ENCODE results near the gene OBP2B.
A peak's percentile ranks its signal among the peaks of the same experiment; 100 is the strongest.
"Not testable (repeated sequence)": the region's sequence is repeated elsewhere in the genome, so short reads cannot be mapped to it uniquely, and the experiment has no call there.

Gene OBP2B, protein sequence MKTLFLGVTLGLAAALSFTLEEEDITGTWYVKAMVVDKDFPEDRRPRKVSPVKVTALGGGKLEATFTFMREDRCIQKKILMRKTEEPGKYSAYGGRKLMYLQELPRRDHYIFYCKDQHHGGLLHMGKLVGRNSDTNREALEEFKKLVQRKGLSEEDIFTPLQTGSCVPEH

DNA sequence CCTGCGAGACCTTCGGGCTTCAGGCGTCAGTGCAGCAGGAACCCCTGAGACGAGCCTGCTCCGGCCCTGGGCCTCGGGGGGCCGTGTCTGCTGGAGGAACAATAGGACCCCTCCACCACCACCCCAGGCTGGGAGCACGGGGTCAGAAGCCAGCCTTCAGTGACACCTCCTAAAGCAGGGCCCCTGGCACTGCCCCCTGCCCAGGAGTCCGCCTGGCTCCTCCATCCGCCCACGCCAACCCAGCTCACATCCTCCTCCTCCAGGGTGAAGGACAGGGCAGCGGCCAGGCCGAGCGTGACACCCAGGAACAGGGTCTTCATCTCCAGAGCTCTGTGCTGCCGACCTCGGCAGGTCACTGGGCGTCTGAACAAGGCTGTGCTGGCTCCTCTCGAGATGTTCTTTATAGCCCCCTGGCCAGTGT, at the start of gene OBP2B:
TSS of gene OBP2B (minus strand) at position 371 of the 421 bp plus-strand sequence. CDS start at position 320, 51 bp downstream.
- not testable (repeated sequence) for DNase-seq (ENCODE audit: low spot score)

DNA sequence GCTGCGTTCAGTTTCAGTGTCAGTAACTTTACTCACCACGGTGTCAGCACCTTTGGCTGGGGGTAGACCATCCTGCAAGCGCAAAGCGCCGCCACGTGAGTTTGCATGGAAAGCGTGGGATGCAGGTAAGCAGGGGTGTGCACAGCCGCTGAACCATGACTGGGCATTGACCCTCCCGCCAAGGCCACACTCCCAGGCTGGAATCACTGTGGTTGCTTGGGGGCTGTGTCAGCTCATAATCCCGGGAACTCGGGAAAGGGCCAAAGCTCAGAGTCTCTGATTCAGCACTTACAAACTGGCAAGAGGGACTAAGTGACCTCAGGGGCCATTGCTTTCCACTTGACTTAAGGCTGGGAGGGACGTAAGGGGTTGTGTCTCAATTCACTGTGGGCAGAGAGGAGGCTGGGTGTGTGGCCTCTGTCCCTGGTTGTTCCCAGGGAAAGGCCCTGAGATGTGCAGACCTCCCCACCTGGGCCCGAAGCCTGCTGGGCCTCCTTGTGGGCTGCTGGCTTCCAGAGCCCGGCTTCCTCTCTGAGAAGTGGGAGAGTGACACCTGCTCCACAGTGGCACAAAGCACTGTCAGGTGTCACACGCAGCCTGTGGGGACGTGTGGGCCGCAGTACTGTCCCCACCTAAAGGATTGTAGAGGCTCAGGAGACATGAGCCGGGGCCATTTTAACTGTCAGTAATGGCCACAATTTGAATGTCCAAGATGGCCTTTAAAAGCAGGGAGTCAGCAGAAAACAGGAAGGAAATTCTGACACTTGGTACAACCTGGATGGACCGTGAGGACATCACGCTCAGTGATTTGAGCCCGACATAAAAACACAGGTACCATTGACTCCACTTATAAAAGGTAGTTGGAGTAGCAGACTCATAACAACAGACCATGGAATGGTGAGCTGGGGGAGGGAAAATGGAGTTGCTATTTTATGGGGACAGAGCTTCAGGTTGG, 49.3 kb upstream of the OBP2B start:
- peak; percentile 81 for DNase-seq (ENCODE audit: low spot score)

DNA sequence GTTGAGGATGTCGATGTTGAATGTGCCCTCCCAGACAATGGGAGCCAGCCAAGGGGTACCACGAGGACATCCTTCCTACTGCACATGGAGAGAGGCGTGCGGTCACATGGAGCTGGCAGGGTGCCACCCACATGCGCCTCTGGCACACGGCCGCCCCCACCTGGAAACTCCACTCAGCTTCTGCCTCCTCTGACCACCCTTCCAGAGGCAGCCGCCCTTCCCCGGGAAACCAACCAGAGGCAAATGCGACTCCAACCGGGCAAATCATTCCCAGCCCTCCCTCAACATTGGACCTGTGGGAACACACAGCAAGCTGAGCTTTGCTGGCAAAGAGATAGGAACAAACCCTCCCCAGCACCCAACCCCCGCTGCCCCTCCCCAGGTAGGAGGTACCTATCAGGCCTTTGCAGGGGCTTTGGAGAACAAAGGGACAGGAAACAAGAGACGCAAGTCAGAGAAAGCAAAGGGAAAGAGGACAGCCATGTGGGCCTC, 48.5 kb upstream of the OBP2B start:
- DNase-seq (ENCODE audit: low spot score) = peak; percentile 48

DNA sequence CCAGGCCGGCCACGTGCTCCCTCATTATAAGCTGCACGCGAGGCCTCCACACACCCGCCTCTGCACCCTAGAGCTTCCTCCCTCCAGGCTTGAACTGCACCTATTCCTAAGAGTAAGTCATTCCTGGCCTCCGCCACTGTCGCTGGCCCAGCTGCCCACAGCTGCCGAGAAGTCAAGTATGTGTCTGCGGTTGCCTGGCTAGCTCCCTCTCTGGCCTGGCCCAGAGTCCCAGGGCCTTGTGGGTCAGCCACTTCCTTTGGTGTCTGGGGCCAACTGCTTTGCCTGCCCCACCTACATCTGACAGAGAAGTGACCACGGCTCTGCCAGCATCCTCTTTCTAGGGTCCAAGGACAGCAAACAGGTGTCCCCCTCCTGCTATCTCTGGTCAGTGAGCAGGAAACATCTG, 47.6 kb upstream of the OBP2B start:
- no peak for DNase-seq (ENCODE audit: low spot score)

DNA sequence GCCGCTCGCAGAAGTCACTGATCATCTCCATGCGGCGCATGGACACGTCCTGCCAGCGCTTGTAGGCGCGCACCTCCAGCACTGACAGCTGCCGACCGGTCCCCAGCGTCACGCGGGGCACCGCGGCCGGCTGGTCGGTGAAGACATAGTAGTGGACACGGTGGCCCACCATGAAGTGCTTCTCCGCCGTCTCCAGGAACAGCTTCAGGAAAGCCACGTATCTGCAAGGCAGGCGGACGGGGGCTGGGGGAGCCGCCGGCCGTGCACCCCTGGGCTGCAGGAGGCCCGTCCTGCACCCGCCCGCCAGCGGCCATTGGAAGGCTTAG, 47.0 kb upstream of the OBP2B start:
- DNase-seq (ENCODE audit: low spot score) = no peak

DNA sequence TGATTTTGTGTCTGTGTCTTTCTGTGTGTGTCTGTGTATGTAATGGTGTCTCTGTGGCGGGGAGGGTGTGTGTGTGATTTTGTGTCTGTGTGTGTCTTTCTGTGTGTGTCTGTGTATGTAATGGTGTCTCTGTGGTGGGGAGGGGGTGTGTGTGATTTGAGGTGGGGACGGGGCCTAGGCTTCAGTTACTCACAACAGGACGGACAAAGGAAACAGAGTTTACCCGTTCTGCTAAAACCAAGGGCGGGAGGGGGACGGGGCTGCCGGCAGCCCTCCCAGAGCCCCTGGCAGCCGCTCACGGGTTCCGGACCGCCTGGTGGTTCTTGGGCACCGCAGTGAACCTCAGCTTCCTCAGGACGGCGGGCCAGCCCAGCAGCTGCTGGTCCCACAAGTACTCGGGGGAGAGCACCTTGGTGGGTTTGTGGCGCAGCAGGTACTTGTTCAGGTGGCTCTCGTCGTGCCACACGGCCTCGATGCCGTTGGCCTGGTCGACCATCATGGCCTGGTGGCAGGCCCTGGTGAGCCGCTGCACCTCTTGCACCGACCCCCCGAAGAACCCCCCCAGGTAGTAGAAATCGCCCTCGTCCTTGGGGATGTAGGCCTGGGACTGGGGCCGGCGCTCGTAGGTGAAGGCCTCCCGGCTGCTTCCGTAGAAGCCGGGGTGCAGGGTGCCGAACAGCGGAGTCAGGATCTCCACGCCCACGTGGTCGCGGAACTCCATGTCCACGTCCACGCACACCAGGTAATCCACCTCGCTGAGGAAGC, 46.5 kb upstream of the OBP2B start:
- DNase-seq (ENCODE audit: low spot score) = no peak

DNA sequence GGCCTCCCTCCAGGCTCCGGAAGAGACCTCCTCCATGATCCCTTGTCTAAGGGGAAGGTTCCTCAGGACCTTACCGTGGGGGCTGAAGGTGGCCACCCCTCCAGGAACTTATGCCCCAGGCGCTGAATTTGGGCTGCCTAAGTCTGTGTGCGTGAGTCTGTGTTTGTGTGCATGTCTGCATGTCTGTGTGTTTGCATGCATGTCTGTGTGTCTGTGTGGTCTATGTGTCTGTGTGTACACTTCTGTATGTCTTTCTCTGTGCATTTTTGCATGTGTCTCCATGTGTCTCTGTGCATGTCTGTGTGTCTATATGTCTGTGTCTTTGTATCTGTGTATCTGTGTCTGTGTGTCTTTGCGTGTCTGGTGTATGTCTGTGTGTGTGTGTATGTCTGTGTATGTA, 45.4 kb upstream of the OBP2B start:
- no peak for DNase-seq (ENCODE audit: low spot score)

DNA sequence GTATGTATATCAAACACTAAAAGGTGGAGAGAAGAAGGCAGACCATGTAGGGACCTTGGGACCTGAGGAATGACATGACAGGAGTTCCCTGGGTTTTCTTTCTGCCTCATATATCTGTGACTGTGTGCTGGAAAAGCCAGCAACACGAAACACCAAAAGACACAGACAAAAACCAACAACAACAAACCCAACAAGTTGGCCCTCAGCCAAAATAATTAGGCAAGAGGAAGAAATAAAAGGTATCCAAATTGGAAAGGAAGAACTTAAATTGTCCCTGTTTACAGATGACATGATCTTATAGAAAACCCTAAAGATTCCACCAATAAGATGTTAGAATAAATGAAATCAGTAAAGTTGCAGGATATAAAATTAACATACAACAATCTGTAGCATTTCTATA, 44.2 kb upstream of the OBP2B start:
- DNase-seq (ENCODE audit: low spot score) = no peak

DNA sequence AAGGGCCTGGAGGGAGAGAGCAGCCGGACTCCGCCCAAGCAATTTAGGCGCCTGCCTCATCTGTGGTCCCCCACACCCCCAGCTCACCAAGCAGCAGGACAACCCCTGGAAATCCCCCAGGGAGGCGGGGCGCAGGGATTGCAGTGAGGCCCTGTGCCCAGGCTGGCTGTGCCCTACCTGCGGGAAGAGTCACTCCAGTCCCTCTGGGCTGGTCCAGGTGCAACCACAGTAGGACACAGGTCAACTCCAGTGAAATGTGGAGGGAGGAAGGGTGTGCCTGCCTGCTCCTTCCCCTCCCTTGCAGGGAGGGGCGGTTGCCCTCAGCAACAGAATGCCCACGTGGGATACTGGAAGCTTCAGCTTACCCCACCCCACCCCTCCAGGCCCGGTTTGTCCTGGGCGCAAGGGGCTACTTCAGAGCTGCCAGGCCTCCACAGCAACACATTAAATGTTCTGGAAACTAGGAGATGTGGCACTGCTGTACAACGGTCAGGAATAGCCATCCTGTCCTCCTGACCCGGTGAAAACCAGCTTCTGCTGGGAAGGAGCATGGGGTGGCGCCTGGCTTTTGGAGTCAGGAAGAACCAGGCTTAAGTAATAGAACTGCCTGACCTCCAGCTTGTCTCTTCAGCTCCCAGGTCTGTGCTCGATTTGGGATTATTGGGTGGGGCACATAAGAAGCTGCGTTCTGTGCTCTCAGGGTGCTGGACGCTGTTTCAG, 43.4 kb upstream of the OBP2B start:
- peak; percentile 45 for DNase-seq (ENCODE audit: low spot score)

DNA sequence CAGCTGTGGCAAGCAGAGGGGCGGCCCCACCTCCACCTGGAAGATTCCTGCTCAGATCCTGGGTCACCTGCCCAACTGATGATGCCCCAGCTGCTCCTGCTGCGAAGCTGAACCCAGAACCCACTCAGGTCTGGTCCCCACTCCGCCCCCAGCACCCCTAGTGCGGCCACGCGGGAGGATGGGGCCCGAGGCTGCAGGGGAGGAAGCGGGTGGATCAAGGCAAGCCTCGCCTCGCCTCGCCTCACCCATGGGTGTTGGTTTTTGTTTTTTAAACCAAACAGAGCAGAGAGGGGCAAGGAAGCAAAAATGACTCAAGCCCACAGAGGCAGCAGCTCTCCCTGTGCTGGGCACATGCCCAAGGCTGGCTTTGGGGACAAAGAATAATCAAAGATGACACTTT, 42.7 kb upstream of the OBP2B start:
- DNase-seq (ENCODE audit: low spot score) = no peak

DNA sequence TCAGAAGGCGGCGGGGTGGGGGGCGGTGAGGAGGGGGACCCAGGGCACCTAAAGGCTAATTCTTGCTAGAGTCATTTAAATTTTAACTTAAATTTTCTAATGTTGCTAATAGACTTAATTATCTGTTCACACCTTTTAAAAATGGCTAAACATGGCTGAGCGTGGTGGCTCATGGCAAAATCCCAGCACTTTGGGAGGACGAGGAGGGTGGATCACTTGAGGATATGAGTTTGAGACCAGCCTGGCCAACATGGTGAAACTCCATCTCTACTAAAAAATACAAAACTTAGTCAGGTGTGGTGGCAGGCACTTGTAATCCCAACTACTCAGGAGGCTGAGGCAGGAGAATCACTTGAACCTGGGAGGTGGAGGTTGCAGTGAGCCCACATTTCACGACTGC, 42.2 kb upstream of the OBP2B start:
- not testable (repeated sequence) for DNase-seq (ENCODE audit: low spot score)

DNA sequence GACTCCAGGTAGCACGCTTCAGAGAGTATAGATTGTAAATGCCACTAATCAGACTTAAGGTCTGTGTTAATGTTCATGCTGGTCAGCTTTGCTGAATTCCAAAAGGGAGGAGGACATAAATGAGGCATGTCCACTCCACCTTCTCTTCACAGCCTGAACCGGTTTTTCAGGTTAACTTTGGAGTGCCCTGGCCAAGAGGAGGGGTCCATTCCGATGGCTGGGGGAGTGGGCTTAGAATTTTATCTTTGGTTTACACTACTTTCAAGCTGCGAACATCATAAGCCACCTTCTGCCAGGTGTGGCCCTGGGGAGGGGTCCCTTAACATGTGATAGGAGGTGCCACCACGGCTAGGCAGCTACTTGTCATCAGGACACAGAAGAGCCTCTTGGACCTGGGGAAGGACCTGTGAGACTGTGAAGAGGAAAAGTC, 41.7 kb upstream of the OBP2B start:
- no peak for DNase-seq (ENCODE audit: low spot score)

DNA sequence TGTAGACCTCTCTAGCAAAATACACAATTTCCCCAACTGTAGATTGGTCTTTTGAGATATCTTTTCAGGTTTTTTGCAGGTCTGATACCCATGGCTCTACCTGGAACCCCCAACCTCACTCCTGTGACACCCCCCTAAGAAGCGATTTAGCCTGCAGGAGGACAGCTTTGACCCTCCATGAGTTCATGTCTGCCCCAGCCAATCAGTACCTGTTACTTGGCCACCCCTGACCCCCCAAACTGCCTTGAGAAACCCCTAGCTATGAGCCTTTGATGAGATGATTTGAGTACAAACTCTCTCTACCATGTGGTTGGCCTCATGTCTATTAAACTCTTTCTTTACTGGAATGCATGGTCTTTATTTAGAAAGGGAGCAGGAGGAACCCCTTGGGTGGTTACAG, 40.3 kb upstream of the OBP2B start:
- no peak for DNase-seq (ENCODE audit: low spot score)

DNA sequence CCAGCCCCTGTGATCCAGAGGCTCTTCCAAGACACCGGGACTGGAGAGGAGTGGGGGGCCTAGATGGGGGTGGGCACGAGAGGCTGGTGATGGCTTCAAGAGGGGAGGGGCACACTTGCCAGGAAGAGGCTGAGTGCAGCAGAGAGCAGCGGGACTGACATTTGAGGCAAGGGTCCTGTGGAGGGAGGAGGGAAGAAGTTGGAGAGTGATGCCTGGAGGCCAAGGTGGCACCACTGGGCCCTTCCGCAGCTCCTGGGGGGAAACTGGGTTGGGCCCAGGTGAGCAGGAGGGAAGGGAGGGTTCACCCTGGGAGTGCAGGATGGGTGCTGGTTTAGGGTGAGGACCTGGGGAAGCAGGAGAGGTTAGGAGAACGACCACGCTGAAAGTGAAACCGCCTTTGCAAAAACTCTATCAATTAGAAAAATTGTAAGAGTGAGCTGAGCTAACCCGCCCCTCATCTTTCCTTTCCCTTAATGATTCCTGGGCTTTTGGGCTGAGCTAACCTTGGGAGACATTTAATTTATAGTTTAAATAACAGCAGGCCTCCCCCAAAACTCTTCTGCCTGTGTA, 39.8 kb upstream of the OBP2B start:
- no peak for DNase-seq (ENCODE audit: low spot score)

DNA sequence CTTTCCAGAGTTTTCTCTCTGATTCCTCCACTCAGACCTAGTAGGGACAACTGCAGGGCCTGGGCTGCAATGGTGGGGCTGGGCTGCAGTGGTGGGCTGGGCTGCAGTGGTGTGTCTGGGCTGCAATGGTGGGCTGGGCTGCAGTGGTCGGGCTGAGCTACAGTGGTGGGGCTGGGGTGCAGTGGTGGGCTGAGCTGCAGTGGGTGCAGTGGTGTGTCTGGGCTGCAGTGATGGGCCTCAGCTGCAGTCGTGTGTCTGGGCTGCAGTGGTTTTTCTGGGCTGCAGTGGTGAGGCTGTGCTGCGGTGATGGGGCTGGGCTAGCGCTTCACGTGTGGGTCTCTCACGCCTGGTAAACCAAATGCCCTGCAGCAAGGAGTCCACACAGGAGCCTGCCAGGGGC, 38.6 kb upstream of the OBP2B start:
- DNase-seq (ENCODE audit: low spot score) = no peak

DNA sequence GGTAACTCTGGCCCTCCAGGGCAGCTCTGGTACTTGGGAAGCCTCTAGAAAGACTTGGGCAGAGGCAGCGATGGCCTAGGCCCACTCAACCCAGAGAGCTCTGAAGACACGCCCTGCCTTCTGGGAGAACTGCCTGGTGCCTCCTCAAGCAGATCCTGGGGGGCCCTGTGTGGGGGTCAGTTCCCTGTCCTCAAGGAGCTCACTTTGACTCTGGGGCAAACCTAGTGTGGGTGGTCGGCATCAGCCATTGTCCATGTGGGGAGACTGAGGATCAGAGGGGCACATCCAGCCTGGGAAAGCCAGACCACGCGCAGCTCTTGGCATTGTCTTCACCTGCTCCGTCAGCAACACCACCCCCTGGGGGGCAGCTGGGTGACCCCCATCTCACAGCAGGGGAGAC, 37.9 kb upstream of the OBP2B start:
- no peak for DNase-seq (ENCODE audit: low spot score)

DNA sequence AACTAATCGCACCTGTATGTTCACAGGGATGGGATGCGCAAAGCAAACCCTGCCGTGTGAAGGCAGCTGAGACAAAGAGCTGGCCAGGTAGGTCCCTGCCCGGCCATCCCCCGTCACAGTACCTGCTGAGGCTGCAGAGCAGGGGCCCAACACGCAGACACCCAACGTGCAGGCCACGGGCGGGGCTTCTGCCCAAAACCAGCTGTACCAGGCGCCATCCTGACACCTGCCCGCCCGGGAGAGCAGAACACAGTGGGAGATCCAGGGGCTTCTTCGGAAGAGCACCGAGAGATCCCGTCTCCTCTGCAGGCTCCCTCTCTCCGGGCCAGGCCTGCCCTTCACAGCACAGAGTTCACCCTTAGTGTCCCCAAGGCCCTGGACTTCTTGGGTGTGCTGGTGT, 37.5 kb upstream of the OBP2B start:
- DNase-seq (ENCODE audit: low spot score) = no peak

DNA sequence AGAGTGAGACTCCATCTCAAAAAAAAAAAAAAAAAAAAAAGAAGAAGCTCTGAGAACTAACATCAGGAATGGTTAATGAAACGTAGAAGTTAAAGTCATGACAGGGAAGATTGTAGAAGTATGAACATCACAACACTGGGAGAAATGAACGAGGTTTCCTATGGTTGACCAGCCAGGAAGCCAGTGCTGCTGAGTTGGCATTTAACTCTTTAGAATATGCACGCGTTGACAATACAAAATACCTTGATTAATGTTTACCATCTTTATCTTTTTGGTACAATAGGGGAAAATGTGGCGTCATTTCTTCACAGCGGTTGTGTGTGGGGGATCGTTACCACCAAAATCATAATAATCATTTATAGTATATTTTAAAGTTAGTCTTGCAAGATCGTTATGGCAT, 33.9 kb upstream of the OBP2B start:
- no peak for DNase-seq (ENCODE audit: low spot score)

DNA sequence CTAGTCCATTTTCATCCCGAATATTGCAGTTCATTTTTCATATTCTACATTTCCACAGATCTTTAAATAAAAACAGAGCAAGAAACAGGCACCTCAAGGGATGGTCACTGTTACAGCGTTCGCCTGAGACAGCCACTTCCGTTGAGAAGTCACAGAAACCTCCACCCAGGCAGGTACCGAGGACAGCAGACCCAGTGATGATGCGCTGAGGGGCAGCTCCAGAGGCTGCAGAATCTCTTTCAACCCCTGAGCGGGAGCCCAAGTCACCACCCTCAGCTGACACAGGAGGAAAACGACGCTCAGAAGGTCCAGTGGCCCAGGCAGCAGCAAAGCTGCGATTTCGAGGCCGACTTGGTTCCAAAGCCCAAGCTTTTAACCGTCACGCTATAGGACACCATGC, 33.2 kb upstream of the OBP2B start:
- DNase-seq (ENCODE audit: low spot score) = no peak

DNA sequence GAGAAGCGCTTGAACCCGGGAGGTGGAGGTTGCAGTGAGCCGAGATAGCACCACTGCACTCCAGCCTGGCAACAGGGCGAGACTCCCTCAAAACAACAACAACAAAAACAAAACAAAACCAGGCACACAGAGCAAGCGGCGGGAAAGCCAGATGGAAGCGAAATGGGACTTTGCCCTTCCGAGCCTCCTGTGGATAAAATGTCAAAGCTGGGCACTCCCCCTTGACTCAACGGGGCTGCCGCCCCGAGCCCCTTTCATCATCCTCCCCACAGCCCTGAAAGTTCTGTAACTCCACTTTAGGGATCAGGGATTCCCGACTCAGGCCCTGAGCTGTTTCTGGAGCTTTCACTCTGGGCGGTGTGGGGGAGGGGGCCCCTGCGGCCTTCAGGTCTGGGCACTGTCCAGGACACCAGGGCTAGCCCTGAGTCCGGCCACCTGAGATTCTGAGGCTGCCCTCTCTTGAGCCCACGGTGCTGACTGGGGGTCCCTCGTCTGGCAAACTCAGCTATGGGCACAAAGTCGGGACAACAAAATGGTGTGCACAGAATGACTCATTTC, 30.6 kb upstream of the OBP2B start:
- no peak for DNase-seq (ENCODE audit: low spot score)

DNA sequence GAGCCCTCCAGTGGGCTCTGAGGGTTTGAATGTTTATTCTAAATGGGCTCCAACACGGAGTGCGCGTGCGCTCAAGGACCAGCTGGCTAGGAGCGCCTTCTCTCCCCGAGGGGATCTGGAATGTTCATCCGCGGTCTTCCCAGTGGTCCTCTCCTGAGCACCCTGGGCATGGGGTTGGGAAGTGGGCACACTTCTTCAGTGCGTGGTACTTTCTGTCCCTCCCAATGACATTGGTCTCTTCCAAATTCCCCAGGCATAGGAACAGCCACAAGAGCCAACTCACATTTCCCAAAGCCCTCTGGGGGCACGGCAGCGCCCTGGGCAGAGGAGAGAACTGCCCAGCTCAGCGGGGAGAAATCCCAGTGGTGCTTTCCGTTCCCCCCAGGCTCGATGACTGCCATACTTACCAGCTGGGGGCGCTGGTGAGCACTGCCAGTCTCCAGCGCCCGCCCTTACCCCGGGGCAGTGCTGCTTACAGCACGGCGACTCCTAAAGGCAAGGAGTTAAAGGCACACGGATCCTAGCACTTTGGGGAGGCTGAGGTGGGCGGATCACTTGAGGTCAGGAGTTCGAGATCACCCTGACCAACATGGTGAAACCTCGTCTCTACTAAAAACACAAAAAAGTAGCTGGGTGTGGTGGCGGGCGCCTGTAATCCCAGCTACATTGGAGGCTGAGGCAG, 29.9 kb upstream of the OBP2B start:
- peak; percentile 75 for DNase-seq (ENCODE audit: low spot score)
